ENCODE results near the gene MYF6. TPM values are rescaled to one million over a fixed set of nuclear protein-coding genes. Genes with fewer than 3 reads are reported as not detected.

The MYF6 gene
- total and polyA plus RNA-seq, 2 of the 8 experiments (the other 6 are each of a cell fraction or from before 2014, with no cell fraction given) = 0.39 TPM; not detected in 1

GRCh38 chr12:80681287-80681686 lies 26.1 kb upstream of the MYF6 start:
- Histone ChIP-seq H3K79me2 (ENCODE audit: control insufficient read depth in 1 of 2, insufficient read depth in 2 of 2, low read length in 2 of 2) (no peaks in the 10 kb centered on the region), H4K5ac (ENCODE audit: insufficient read length, low read depth, low read length) (no peak overlapping the region), H2BK20ac (ENCODE audit: low read length) (no peak overlapping the region), H4K91ac (replicated peaks; ENCODE audit: insufficient read length, low read length) (no peak overlapping the region), H3K18ac (ENCODE audit: extremely low read depth, low read length) (no peak overlapping the region), H3K79me1 (ENCODE audit: low read depth, low read length) (no peaks in the 10 kb centered on the region), H3K23me2 (ENCODE audit: low read depth, low read length) (no peaks in the 10 kb centered on the region), H3K23ac (ENCODE audit: insufficient read length) (no peak overlapping the region), H3K27me3 (replicated peaks in 1 of 4; ENCODE audit: control insufficient read depth in 3 of 4, extremely low read depth in 1 of 4, insufficient read depth in 3 of 4, low read length in 3 of 4) (no peaks in the 10 kb centered on the region), H4K8ac (ENCODE audit: extremely low read depth, insufficient read depth, low read length) (no peak overlapping the region), H3K4me2 (ENCODE audit: insufficient read depth in 1 of 2, low read depth in 2 of 2, low read length in 2 of 2) (no peak overlapping the region), H3K56ac (replicated peaks; ENCODE audit: insufficient read length, low read depth, low read length) (no peak overlapping the region), H2BK15ac (ENCODE audit: low read length) (no peak overlapping the region), H3K4me3 (ENCODE audit: extremely low read depth in 1 of 4, insufficient read depth in 2 of 4, low read depth in 3 of 4, low read length in 4 of 4) (no peak overlapping the region), H3K27ac (ENCODE audit: low read depth, low read length) (no peak overlapping the region), H3K36me3 (ENCODE audit: control insufficient read depth in 2 of 4, insufficient read depth in 4 of 4, low read length in 3 of 4) (no peaks in the 10 kb centered on the region), H2AFZ (ENCODE audit: low read length) (no peak overlapping the region), H3K14ac (ENCODE audit: insufficient read length) (no peak overlapping the region), H2BK5ac (ENCODE audit: low read depth, low read length) (no peak overlapping the region), H3K4ac (replicated peaks; ENCODE audit: insufficient read length, low read depth, low read length) (no peak overlapping the region), H3K9me3 (ENCODE audit: insufficient read depth in 2 of 2, low read depth in 1 of 2, low read length in 1 of 2) (no peaks in the 10 kb centered on the region), H2BK120ac (replicated peaks; ENCODE audit: low read depth, low read length) (no peak overlapping the region), H4K20me1 (replicated peaks in 1 of 2; ENCODE audit: control insufficient read depth in 1 of 2, insufficient read depth in 2 of 2, low read length in 2 of 2) (no peaks in the 10 kb centered on the region), H3K4me1 (replicated peaks in 1 of 4; ENCODE audit: control insufficient read depth in 3 of 4, insufficient read depth in 4 of 4, low read length in 3 of 4) (peaks cover 0 to 9% (median 5%) of the 10 kb centered on the region in 4 experiments; a peak in 4 of 7 replicates), H2AK5ac (ENCODE audit: low read depth, low read length) (no peak overlapping the region), H3K9ac (replicated peaks in 1 of 4; ENCODE audit: extremely low read depth in 1 of 4, low read depth in 3 of 4, low read length in 3 of 4) (no peak overlapping the region), H2BK12ac (ENCODE audit: low read depth, low read length) (no peak overlapping the region)
- no peak for FAIRE-seq
- ChIA-PET POLR2A (ENCODE audit: partially characterized antibody) (no interaction called here), CTCF (ENCODE audit: partially characterized antibody) (interaction anchor here (0.7 to 1.2 kb wide), 3 partner anchors 17 to 354 kb away, joined by 3 read pairs; no protein-coding TSS in a partner anchor)
- 96% methylated on average over 2 of the region's 2 CpGs; no CpG with 5 or more reads in 1 of the 2 experiments for WGBS, 2 experiments (ENCODE audit: extremely low coverage in 1 of 2, insufficient coverage in 1 of 2, insufficient read length in 1 of 2, insufficient replicate concordance in 2 of 2, low coverage in 1 of 2, low lambda C conversion rate in 2 of 2, missing lambda C conversion rate in 1 of 2)
- DNase-seq (ENCODE audit: low read depth in 1 of 2, low spot score in 2 of 2) = no peak

All from H1 (cell line).